ENCODE results near the gene APOC4. TPM values are rescaled to one million over a fixed set of nuclear protein-coding genes. Genes with fewer than 3 reads are reported as not detected.
"Not testable (repeated sequence)": the region's sequence is repeated elsewhere in the genome, so short reads cannot be mapped to it uniquely, and the experiment has no call there.

Gene APOC4
- total and polyA plus RNA-seq, 2 donors (not counting 1 experiment from before 2014, with no cell fraction given): not detected

DNA sequence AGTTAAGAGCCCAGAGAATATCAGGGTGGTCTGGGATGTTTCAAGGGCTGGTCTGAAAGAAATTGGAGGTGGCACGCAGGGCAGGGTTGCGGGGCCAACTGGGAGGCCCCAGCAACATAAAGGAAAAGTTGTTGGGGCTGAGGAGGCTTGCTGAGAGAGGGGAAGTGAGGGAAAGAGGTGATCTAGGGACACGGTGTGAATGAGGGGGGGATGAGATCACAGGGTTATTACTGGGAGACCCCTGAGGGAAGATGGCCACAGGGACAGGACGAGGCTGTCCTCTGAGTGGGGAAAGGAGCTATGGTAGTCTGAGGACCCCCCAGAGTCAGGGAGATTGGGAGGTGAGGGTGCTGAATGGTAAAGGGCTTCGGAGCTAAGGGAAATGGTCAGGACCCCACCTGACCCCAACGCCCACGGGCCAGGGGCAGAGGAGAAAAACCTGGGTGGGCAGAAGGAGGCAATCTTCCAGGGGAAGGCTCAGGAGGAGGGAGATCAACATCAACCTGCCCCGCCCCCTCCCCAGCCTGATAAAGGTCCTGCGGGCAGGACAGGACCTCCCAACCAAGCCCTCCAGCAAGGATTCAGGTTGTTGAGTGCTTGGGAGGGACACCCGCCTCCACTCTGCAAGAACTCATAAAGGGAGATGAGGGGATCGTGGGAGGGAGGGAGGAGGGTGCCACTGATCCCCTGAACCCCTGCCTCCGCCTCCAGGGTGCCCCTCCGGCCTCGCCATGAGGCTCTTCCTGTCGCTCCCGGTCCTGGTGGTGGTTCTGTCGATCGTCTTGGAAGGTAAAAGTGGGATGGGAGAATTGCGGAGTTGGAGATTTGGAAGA lies 15.6 kb upstream of the APOC4 start:
- H3K36me3 ChIP-seq (replicated peaks in 1 of 2; ENCODE audit: control extremely low read depth in 1 of 2, control insufficient read depth in 1 of 2, extremely low read depth in 1 of 2, insufficient read depth in 2 of 2, low read length in 1 of 2); H4K20me1 ChIP-seq (ENCODE audit: control insufficient read depth, insufficient read depth, low read length, poor library complexity, severe bottlenecking); CTCF ChIA-PET; H3K27ac ChIP-seq (ENCODE audit: low read length in 2 of 2); H3K4me3 ChIP-seq (ENCODE audit: control extremely low read depth in 1 of 5, extremely low read depth in 1 of 5, insufficient read depth in 1 of 5, low read depth in 2 of 5, low read length in 4 of 5); POLR2A ChIA-PET; DNase-seq; H3K27ac Mint-ChIP-seq; H3K4me1 ChIP-seq (ENCODE audit: control insufficient read depth in 2 of 2, insufficient read depth in 2 of 2, low read length in 2 of 2); ATAC-seq (ENCODE audit: low read depth); H3K79me2 ChIP-seq (ENCODE audit: control insufficient read depth, insufficient read depth, low read length); H3K4me1 Mint-ChIP-seq; H3K9ac ChIP-seq (ENCODE audit: low read length); H3K9me3 ChIP-seq (ENCODE audit: control extremely low read depth in 1 of 3, control insufficient read depth in 2 of 3, insufficient read depth in 1 of 3, low read length in 2 of 3); H3K9me3 Mint-ChIP-seq (ENCODE audit: insufficient read depth): not testable (repeated sequence)
- intact Hi-C loops (cut with micrococcal nuclease): loop anchor here (1.0 kb wide), 1 partner anchor 11 kb away; no protein-coding TSS in a partner anchor
- peak overlapping the region; percentile 27 for H2AFZ ChIP-seq (ENCODE audit: insufficient read depth, low read depth, low read length, poor library complexity, severe bottlenecking)
- H3K4me3 Mint-ChIP-seq: peak overlapping the region; percentile 69
- WGBS (ENCODE audit: insufficient coverage): 76% methylated on average over 9 of the region's 19 CpGs
- peak overlapping the region; percentile 51 for H3K4me2 ChIP-seq (replicated peaks; ENCODE audit: low read depth, low read length, poor library complexity, severe bottlenecking)
- peaks cover 0 to 10% (median 5%) of the 10 kb centered on the region in 4 experiments for H3K27me3 ChIP-seq (replicated peaks in 1 of 4; ENCODE audit: control extremely low read depth in 1 of 4, control insufficient read depth in 3 of 4, insufficient read depth in 4 of 4, low read length in 3 of 4)
- H3K27me3 Mint-ChIP-seq: peaks cover 18% of the 10 kb centered on the region

DNA sequence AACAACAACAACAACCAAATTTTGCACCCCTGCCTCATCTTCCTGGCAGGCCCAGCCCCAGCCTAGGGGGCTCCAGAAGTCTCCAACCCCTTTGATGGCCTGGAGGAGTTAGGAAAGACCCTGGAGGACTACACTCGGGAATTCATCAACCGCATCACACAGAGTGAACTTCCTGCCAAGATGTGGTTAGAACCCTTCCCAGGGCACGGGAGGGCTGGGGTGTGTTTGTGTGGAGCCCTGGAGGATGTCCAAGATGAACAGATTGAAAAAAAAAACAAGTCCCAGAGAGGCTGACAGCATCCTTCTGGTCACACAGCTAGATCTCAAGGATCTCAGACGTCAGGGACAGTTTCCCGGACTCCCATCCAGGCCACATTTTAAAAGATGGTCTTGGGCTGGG lies 14.3 kb upstream of the APOC4 start:
- Histone ChIP-seq H3K9ac (ENCODE audit: low read length) (no peak overlapping the region), H3K27ac (ENCODE audit: low read length in 2 of 2) (no peak overlapping the region), H3K27me3 (replicated peaks in 1 of 4; ENCODE audit: control extremely low read depth in 1 of 4, control insufficient read depth in 3 of 4, insufficient read depth in 4 of 4, low read length in 3 of 4) (peaks cover 0 to 10% (median 5%) of the 10 kb centered on the region in 4 experiments), H3K4me1 (ENCODE audit: control insufficient read depth in 2 of 2, insufficient read depth in 2 of 2, low read length in 2 of 2) (peaks cover 4 to 8% of the 10 kb centered on the region in 2 donors), H3K4me3 (ENCODE audit: control extremely low read depth in 1 of 5, extremely low read depth in 1 of 5, insufficient read depth in 1 of 5, low read depth in 2 of 5, low read length in 4 of 5) (no peak overlapping the region), H4K20me1 (ENCODE audit: control insufficient read depth, insufficient read depth, low read length, poor library complexity, severe bottlenecking) (no peaks in the 10 kb centered on the region), H2AFZ (ENCODE audit: insufficient read depth, low read depth, low read length, poor library complexity, severe bottlenecking) (no peak overlapping the region), H3K36me3 (replicated peaks in 1 of 2; ENCODE audit: control extremely low read depth in 1 of 2, control insufficient read depth in 1 of 2, extremely low read depth in 1 of 2, insufficient read depth in 2 of 2, low read length in 1 of 2) (no peaks in the 10 kb centered on the region), H3K79me2 (ENCODE audit: control insufficient read depth, insufficient read depth, low read length) (no peaks in the 10 kb centered on the region), H3K4me2 (replicated peaks; ENCODE audit: low read depth, low read length, poor library complexity, severe bottlenecking) (no peak overlapping the region), H3K9me3 (ENCODE audit: control extremely low read depth in 1 of 3, control insufficient read depth in 2 of 3, insufficient read depth in 1 of 3, low read length in 2 of 3) (peaks cover 0 to 6% (median 0%) of the 10 kb centered on the region in 3 donors)
- no peak overlapping the region for H3K27ac Mint-ChIP-seq
- H3K27me3 Mint-ChIP-seq: peaks cover 18% of the 10 kb centered on the region
- ChIA-PET CTCF (no interaction called here), POLR2A (no interaction called here)
- ATAC-seq (ENCODE audit: low read depth): no peak
- TF ChIP-seq CTCF (IDR thresholded peaks at IDR 0.05) (no peak), EZH2 (IDR thresholded peaks at IDR 0.05; ENCODE audit: borderline replicate concordance, insufficient read depth, low read depth, low read length, poor library complexity, severe bottlenecking) (no peak)
- peaks cover 6% of the 10 kb centered on the region for H3K4me1 Mint-ChIP-seq
- 91% methylated on average over 2 of the region's 5 CpGs for WGBS (ENCODE audit: insufficient coverage)
- H3K4me3 Mint-ChIP-seq: no peak overlapping the region
- intact Hi-C loops (cut with micrococcal nuclease): loop anchor here (1.0 kb wide), 1 partner anchor 12 kb away; no protein-coding TSS in a partner anchor
- DNase-seq: no peak
- H3K9me3 Mint-ChIP-seq (ENCODE audit: insufficient read depth): no peaks in the 10 kb centered on the region

Measured in B cell (primary cell).